Activated naive CD8-positive, alpha-beta T cell treated with anti-CD3 and anti-CD28 coated beads for 36 hours (primary cell): Measurements from ENCODE around the gene CDHR1. TPM values are rescaled to one million over a fixed set of nuclear protein-coding genes. Genes with fewer than 3 reads are reported as not detected.

ENCODE experiments used
- DNase-seq: peaks from one replicate; pipeline ENCODE4 v3.0.0; 2021
- H3K27ac Mint-ChIP-seq: one replicate; pipeline ENCODE4 v1.8.0; 2022; ENCODE audit warnings: mild to moderate bottlenecking, moderate library complexity, mixed read lengths
- H3K27me3 Mint-ChIP-seq: one replicate; pipeline ENCODE4 v1.8.0; 2022; ENCODE audit warnings: mild to moderate bottlenecking, mixed read lengths
- H3K36me3 Mint-ChIP-seq: one replicate; pipeline ENCODE4 v1.8.0; 2021; ENCODE audit warnings: mild to moderate bottlenecking, mixed read lengths
- H3K4me1 Mint-ChIP-seq: one replicate; pipeline ENCODE4 v1.8.0; 2021; ENCODE audit warnings: mixed read lengths
- H3K4me3 Mint-ChIP-seq: one replicate; pipeline ENCODE4 v1.8.0; 2022; ENCODE audit warnings: mild to moderate bottlenecking, moderate library complexity, mixed read lengths
- H3K9me3 Mint-ChIP-seq: one replicate; pipeline ENCODE4 v1.8.0; 2022; ENCODE audit warnings: mixed read lengths
- total RNA-seq, 2 experiments: library from RNA; stranded (reverse); gene quantifications; one replicate each; pipeline ENCODE4 v1.2.3, GENCODE V29; 2021

Gene CDHR1
- total RNA-seq, 2 experiments from 2014 or later: 0.91 to 1.6 TPM

DNA sequence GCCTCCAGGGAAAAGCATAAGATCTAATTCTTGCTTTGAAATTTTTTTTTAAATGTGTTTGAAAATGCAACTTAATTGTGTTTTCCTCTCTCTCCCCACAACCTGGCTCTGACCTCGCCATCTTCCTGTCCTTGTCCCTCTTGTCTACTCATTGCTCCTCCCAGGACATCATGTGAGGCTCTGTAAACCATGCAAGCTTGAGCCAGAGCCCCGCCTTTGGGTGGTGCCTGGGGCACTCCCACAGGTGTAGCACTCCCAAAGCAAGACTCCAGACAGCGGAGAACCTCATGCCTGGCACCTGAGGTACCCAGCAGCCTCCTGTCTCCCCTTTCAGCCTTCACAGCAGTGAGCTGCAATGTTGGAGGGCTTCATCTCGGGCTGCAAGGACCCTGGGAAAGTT is 9.8 kb upstream of the CDHR1 start:
- Mint-ChIP-seq H3K36me3 (no peaks in the 10 kb centered on the region), H3K27ac (no peak overlapping the region), H3K27me3 (no peaks in the 10 kb centered on the region), H3K4me1 (no peaks in the 10 kb centered on the region), H3K4me3 (no peak overlapping the region), H3K9me3 (no peaks in the 10 kb centered on the region)
- no peak for DNase-seq

DNA sequence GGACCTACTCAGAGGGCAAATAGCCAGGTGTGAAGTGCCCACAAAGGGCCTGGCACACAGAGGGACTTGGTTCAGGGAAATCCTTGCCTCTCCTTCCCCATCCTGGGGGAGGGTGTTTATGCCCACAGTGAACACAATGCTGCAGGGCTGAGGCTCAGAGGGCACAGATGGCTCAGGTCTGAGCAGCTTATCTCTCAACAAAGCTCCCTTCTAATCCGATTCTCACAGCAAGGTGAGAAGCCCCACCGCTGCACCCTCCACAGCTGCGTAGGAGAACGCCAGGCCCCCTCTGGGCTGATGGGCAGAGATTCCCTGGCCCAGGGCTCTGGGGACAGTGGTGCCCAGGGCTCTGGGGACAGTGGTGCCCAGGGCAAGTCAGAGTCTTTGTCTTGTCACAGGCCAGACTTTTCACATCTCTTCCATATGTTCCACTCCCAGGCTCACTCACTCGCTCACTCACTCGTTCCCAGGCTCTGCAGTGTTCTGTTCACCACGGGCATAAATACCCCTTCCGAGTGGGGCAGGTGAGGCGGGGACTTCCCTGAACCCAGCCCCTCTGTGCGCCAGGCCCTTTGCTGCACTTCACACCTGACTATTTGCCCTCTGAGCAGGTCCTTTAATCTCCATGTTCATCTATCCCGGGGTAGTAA is 8.7 kb upstream of the CDHR1 start:
- H3K36me3 Mint-ChIP-seq: no peaks in the 10 kb centered on the region
- H3K4me3 Mint-ChIP-seq: no peak overlapping the region
- H3K27ac Mint-ChIP-seq: no peak overlapping the region
- H3K27me3 Mint-ChIP-seq: no peaks in the 10 kb centered on the region
- peaks cover 2% of the 10 kb centered on the region for H3K4me1 Mint-ChIP-seq
- no peak for DNase-seq
- H3K9me3 Mint-ChIP-seq: no peaks in the 10 kb centered on the region

DNA sequence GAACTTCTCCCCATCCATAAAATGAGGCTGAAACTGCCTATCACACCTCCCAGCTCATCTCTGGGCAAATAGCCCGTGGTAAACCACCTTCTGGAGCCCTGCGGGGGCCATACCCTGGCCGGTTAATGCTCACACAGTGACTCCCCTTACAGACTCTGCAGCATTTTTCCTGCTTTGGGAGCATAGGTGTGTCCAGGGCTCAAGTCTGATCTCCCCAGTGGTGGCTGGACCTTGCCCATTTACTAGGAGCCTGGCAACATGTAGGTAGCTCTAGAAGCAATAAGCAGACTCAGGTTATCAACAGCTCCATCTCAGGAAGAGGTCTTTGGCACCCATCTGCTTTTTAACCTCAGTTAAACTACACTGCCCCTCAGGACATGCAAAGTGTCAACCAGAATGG is 5.5 kb upstream of the CDHR1 start:
- peaks cover 6% of the 10 kb centered on the region for H3K27me3 Mint-ChIP-seq
- DNase-seq: no peak
- H3K36me3 Mint-ChIP-seq: no peaks in the 10 kb centered on the region
- H3K27ac Mint-ChIP-seq: no peak overlapping the region
- no peaks in the 10 kb centered on the region for H3K9me3 Mint-ChIP-seq
- no peak overlapping the region for H3K4me3 Mint-ChIP-seq
- peaks cover 11% of the 10 kb centered on the region for H3K4me1 Mint-ChIP-seq

DNA sequence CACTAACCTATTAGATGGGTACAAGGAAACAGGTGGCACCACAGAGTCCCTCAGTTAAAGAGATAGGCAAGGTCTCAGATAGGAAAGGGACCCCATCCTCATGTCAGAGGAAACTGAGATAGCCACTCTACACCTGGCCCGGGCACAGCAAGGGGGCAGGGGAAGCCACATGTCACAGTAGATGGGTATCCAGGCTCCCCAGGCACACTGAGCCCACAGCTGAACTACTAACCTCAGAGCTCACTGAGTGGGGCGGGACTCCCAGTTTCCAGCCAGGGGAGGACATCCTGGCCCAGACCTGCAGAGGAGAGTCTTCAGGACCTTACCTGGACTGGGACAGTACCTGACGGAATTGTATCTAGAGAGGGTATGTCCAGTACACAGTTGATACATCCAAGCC is 3.7 kb upstream of the CDHR1 start:
- no peak overlapping the region for H3K4me3 Mint-ChIP-seq
- H3K27ac Mint-ChIP-seq: no peak overlapping the region
- peaks cover 18% of the 10 kb centered on the region for H3K27me3 Mint-ChIP-seq
- peaks cover 13% of the 10 kb centered on the region for H3K4me1 Mint-ChIP-seq
- no peaks in the 10 kb centered on the region for H3K36me3 Mint-ChIP-seq
- H3K9me3 Mint-ChIP-seq: no peaks in the 10 kb centered on the region
- no peak for DNase-seq

DNA sequence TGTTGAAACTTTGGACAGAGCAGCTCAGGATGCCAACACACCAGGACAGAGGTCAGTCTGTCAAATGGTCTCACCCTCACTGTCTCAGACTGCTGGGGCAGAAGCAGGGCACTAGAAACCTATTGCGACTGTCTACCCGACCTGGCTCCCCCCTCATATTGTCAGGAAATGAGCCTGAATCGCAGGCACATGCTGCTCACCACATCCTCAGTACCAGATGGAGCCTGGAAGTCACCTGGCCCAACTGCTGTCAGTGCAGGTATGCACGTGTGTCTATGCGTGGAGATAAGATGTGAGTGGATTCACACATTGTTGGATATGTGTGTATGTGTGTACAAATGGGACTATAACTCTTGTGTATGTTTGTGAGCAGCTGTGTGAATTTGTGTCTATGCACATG is 3.2 kb upstream of the CDHR1 start:
- H3K4me1 Mint-ChIP-seq: peaks cover 13% of the 10 kb centered on the region
- peaks cover 22% of the 10 kb centered on the region for H3K27me3 Mint-ChIP-seq
- no peak for DNase-seq
- no peak overlapping the region for H3K27ac Mint-ChIP-seq
- no peaks in the 10 kb centered on the region for H3K36me3 Mint-ChIP-seq
- no peaks in the 10 kb centered on the region for H3K9me3 Mint-ChIP-seq
- H3K4me3 Mint-ChIP-seq: no peak overlapping the region

DNA sequence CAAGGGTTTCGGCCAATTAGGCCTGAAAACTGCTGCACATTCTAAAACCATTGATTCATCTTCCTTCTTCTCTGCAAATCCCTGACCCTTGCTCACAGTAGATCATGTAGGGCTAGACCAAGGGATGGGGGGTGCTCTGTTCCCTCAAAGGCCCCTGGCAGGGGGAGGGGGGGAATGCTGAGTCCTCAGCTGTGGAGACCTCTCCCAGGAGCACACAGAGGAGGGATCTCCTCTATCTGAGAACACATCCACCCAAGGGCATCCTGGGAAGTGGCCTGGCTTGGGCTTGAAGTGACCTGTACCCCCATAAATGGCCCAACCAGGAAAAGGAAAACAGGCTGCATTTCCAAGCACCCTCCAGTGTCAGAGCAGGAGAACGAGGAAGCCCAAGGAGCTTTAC is 1.0 kb upstream of the CDHR1 start:
- H3K4me1 Mint-ChIP-seq: peaks cover 13% of the 10 kb centered on the region
- H3K9me3 Mint-ChIP-seq: no peaks in the 10 kb centered on the region
- no peak overlapping the region for H3K4me3 Mint-ChIP-seq
- no peaks in the 10 kb centered on the region for H3K36me3 Mint-ChIP-seq
- no peak overlapping the region for H3K27ac Mint-ChIP-seq
- peaks cover 28% of the 10 kb centered on the region for H3K27me3 Mint-ChIP-seq
- no peak for DNase-seq

DNA sequence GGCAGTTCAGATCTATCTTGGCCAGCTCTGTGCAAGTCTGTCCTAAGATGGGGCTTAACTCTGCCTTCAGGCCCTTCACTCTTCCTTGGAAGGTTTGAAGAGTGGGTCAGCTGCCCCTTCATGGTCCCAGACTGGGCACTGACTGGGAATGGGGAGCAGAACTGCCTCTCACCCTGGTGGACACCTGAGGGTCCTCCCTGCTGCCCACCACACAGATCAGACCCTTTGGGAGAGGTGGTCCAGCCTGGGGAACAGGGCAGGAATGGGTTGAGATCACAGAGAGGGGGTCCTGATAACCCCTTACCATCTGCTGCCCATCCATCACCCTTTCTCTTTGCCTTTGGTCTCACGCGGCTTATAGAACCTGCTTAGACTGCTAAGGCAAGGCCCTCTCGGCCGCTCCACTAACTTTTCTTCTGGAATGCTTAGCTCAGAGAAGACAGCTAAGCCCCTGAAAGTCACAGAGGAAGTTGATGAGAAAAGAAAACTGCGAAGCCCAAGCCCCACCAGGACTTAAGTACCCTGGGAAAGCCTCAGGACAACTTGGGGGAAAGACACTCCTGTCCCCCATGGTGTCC is 402 bp upstream of the CDHR1 start:
- no peak for DNase-seq
- H3K4me1 Mint-ChIP-seq: peaks cover 13% of the 10 kb centered on the region
- no peaks in the 10 kb centered on the region for H3K9me3 Mint-ChIP-seq
- H3K27me3 Mint-ChIP-seq: peaks cover 28% of the 10 kb centered on the region
- no peak overlapping the region for H3K27ac Mint-ChIP-seq
- H3K36me3 Mint-ChIP-seq: no peaks in the 10 kb centered on the region
- peak overlapping the region; percentile 33 for H3K4me3 Mint-ChIP-seq

DNA sequence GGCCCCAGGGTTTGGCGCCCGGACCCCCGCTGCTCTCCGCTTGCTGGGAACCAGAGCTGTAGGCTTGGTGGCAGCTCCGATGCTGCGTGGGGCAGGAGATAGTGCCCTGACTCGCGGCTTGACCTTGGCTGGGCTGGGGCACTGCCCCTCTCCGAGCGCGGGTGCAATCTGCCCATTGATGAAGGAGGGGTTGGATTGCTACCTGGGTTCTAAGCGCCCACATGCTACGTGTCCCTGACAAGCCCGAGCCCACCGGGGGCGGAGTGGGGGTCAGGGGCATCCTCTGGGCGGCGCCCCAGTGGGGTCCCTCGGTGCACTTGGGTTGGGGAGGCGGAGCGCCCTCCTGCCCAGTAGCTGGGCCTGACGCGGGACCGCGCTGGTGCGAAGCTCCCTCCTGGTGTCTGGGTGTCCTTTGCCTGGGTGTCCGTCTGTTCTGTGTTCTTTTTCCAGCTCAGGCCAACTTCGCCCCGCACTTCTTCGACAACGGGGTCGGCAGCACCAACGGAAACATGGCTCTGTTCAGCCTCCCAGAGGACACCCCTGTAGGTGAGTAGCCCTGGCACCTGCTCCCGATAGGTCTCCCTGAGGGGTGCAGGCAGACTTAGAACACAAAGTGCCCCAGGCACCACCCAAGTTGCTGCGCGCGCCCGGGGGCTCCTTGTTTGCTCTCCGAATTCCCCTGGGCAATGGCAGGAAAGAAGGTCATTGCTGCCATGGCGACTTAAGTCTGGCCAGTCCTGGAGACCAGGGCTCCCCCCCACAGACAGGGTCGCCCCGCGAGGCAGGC is 900 bp downstream of the CDHR1 start:
- H3K9me3 Mint-ChIP-seq: no peaks in the 10 kb centered on the region
- H3K27ac Mint-ChIP-seq: no peak overlapping the region
- H3K36me3 Mint-ChIP-seq: no peaks in the 10 kb centered on the region
- peak overlapping the region; percentile 49 for H3K4me3 Mint-ChIP-seq
- peaks cover 13% of the 10 kb centered on the region for H3K4me1 Mint-ChIP-seq
- no peak for DNase-seq
- H3K27me3 Mint-ChIP-seq: peaks cover 28% of the 10 kb centered on the region

DNA sequence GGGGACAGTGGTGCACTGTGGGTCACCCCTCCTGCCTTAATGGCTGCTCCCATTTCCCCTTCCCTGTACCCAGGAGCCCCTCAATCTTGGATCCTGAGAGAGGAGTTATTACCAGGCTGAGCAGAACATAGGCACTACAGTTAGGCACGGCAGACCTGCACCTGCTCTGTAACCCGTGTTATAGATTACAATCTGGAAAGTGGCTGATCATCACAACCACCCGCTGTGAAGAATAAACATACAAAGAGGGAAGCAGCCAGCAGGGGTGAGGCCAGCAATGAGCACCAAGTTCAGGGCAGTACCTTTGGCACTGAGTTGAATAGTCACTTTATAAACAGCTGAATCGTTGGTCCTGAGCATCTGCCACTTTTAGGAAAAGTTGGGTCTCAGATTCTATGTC is 1.7 kb downstream of the CDHR1 start:
- Mint-ChIP-seq H3K36me3 (no peaks in the 10 kb centered on the region), H3K4me1 (peaks cover 7% of the 10 kb centered on the region), H3K27me3 (peaks cover 28% of the 10 kb centered on the region), H3K27ac (no peak overlapping the region), H3K4me3 (no peak overlapping the region), H3K9me3 (no peaks in the 10 kb centered on the region)
- DNase-seq: no peak

DNA sequence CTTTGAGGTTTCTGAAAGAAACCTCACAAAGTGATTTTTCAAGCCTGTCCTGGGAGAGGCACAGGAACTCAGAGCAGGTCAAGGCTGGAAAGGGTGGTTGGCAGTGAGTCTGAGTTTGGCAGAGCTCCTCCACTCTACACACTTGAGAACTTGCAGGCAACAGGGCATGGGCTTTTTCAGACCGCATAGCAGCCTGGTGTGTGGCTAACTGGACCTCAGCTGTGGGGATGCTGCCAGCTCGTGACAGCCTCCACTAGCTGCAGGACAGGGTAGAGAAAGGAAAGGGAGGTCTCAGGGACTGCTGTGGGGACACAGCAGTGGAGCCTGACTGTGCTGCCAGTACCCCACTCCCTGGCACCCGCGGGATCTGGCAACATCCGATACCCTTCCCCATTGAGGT is 2.6 kb downstream of the CDHR1 start:
- H3K9me3 Mint-ChIP-seq: no peaks in the 10 kb centered on the region
- DNase-seq: no peak
- no peaks in the 10 kb centered on the region for H3K36me3 Mint-ChIP-seq
- H3K4me1 Mint-ChIP-seq: peaks cover 2% of the 10 kb centered on the region
- peaks cover 28% of the 10 kb centered on the region for H3K27me3 Mint-ChIP-seq
- H3K4me3 Mint-ChIP-seq: no peak overlapping the region
- H3K27ac Mint-ChIP-seq: no peak overlapping the region

DNA sequence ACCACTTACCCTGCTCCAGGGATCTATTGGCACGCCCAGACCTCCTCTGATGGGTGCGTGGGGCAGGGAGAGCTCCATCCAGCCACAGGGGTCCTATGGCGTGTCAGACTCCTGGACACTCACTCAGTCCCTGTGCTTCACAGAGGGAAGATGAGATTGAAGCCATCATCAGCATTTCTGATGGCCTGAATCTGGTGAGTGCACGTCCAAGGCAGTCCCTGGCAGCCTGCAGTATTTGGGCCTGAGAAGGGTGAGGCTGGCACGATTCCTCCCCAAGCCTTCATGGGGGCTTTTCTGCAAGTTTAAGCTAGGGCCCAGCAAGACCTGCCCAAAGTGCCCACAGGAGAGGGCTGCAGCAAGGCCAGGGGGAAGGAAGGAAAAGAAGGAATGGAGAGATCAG is 3.3 kb downstream of the CDHR1 start:
- peaks cover 2% of the 10 kb centered on the region for H3K4me1 Mint-ChIP-seq
- H3K9me3 Mint-ChIP-seq: no peaks in the 10 kb centered on the region
- peaks cover 28% of the 10 kb centered on the region for H3K27me3 Mint-ChIP-seq
- no peak for DNase-seq
- no peak overlapping the region for H3K27ac Mint-ChIP-seq
- H3K36me3 Mint-ChIP-seq: no peaks in the 10 kb centered on the region
- H3K4me3 Mint-ChIP-seq: no peak overlapping the region

DNA sequence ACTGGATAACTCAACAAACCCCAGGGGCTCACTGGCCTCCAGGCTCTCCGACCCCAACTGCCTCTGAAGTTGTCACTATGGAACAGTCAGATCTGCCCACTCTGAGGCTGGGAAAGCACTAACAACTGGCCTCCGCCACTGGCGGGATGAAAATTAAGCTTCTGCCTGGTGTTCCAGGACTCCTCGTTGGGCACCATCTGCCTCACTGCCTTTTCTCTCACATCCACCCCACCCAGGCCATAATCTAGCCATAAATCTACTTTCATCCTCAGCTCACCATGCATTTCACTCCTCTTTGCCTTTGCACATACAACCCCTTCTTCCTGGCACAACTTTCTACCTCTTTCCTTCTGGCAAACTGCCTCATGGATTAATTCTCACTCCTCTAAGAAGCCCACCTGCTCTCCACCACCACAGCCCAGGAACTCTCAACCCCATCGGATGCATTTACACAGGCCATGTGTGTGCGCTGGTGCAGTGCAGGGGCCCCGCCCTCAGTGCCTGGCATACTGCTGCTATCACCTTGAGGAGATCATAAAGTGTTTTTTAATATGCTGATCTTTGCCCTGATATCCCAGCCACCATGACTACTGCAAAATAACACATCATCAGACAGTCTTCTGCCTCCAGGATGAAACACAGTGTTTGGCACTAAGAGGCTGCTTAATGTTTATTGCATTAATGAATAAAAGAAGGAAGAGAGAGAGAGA is 4.0 kb downstream of the CDHR1 start:
- Mint-ChIP-seq H3K27ac (no peak overlapping the region), H3K4me1 (peaks cover 2% of the 10 kb centered on the region), H3K27me3 (peaks cover 26% of the 10 kb centered on the region), H3K4me3 (no peak overlapping the region), H3K36me3 (no peaks in the 10 kb centered on the region), H3K9me3 (no peaks in the 10 kb centered on the region)
- DNase-seq: no peak

DNA sequence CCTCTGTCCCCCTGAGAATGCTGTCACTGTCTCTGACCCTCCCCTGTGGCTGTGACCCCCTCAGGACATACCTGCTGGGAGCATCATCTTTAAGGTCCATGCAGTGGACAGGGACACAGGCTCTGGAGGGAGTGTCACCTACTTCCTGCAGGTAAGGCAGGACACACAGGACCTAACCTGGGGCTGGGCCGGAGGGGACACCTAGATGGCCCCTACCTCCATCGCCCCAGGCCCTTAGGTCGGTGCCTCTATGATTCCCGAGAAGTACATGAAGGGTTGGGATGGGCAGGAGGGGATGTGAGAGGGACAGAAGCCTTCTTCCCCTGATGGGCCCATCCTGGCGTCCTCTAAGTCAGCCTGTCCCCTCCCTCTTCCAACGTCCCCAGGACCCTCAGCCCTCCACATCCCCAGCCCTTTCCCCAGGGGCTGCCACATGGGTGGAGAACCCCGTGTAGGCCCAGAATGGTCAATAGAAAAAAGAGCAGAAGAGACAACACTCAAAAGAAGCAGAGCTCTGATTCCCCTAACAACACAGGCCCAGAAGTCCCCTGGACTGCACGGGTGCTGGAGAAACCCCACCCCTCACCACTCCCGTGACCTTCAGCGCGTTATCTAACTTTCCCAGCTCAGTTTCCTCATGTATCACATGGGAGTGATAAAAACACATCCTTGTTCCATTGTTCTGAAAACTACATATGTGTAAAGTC is 6.4 kb downstream of the CDHR1 start:
- Mint-ChIP-seq H3K27ac (no peak overlapping the region), H3K9me3 (no peaks in the 10 kb centered on the region), H3K36me3 (no peaks in the 10 kb centered on the region), H3K27me3 (peaks cover 9% of the 10 kb centered on the region), H3K4me1 (no peaks in the 10 kb centered on the region), H3K4me3 (no peak overlapping the region)
- DNase-seq: no peak

DNA sequence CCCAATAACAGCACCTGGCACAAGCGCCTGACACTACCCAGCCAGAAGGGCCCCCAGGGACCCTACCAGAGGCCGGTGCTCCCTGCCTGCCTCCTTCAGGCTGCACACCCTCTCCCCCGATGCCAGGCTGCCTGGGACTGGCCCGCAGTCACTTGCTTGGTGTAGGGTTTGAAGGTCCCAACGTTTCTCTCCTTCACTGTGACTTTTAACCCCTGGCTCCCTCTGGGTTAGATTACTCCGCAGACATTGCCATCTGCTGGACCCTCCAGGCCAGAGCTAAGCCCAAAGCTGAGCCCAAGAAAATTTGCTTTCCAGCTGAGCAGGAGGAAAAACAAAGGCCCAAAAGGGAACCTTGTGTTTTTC is 6.9 kb downstream of the CDHR1 start:
- H3K9me3 Mint-ChIP-seq: no peaks in the 10 kb centered on the region
- H3K4me3 Mint-ChIP-seq: no peak overlapping the region
- peaks cover 5% of the 10 kb centered on the region for H3K27me3 Mint-ChIP-seq
- DNase-seq: no peak
- H3K27ac Mint-ChIP-seq: no peak overlapping the region
- no peaks in the 10 kb centered on the region for H3K4me1 Mint-ChIP-seq
- no peaks in the 10 kb centered on the region for H3K36me3 Mint-ChIP-seq

DNA sequence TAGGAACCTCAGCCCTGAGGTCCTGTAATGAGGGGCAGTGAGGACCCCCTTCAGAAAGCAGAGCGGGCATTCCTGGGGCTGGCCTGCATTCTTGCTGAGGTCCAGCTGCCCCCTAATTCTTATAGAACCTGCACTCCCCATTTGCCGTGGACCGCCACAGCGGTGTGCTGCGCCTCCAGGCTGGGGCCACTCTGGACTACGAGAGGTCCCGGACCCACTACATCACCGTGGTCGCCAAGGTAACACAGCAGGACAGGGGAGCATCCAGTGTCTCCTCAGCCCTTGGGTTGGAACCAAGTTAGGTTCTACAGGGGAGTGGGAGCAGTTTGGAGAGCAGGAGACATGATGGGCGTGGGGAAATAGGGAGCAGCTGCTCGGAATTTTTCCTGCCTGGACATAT is 7.3 kb downstream of the CDHR1 start:
- H3K36me3 Mint-ChIP-seq: no peaks in the 10 kb centered on the region
- no peak overlapping the region for H3K4me3 Mint-ChIP-seq
- no peak overlapping the region for H3K27ac Mint-ChIP-seq
- no peaks in the 10 kb centered on the region for H3K9me3 Mint-ChIP-seq
- H3K4me1 Mint-ChIP-seq: no peaks in the 10 kb centered on the region
- no peak for DNase-seq
- peaks cover 1% of the 10 kb centered on the region for H3K27me3 Mint-ChIP-seq
